Colonic mucosa (tissue), 4 donors: ENCODE results near the gene SLITRK2. TPM values are rescaled to one million over a fixed set of nuclear protein-coding genes. Genes with fewer than 3 reads are reported as not detected.

Experiments
- DNase-seq: peaks from one replicate; pipeline ENCODE4 v3.0.0-alpha.2; 2020
- H3K27ac ChIP-seq: fragments of 200-600 bp; one replicate; pipeline ENCODE4 v1.8.0; 2021
- H3K27me3 ChIP-seq: fragments of 200-600 bp; one replicate; pipeline ENCODE4 v1.8.0; 2021
- H3K36me3 ChIP-seq: fragments of 200-600 bp; one replicate; pipeline ENCODE4 v1.8.0; 2021
- H3K4me1 ChIP-seq: fragments of 200-600 bp; one replicate; pipeline ENCODE4 v1.8.0; 2021; ENCODE audit warnings: mild to moderate bottlenecking
- H3K4me3 ChIP-seq: fragments of 200-600 bp; one replicate; pipeline ENCODE4 v1.8.0; 2021
- H3K9ac ChIP-seq, 2 donors: one replicate each; pipeline ENCODE4 v1.7.0; 2013; ENCODE audit warnings: control low read depth in 2 of 2, low read depth in 2 of 2, low read length in 2 of 2
- H3K9me3 ChIP-seq: fragments of 200-600 bp; one replicate; pipeline ENCODE4 v1.8.0; 2021
- CTCF ChIP-seq: fragments of 200-600 bp; IDR thresholded peaks from one replicate; pipeline ENCODE4 v1.8.0; 2022; ENCODE audit warnings: antibody characterized with exemption, mild to moderate bottlenecking
- intact Hi-C: fragments of 100-400 bp; cut with DNase I; formaldehyde crosslinking; loops from one replicate; pipeline ENCODE4 v1.14.1; 2022
- total RNA-seq, 2 donors: library from RNA; stranded (reverse); fragmentation: NEBNext Ultra II Directional in 1 of 2; extraction: Animal tissue kit (Norgen Biotek cat#: 25700) in 1 of 2; gene quantifications; one replicate each; pipeline ENCODE4 v1.2.1, GENCODE V29; 2021
- donor health status: healthy.
- donor health status: DM: no; HTN: no; CAD: no.
- donor health status: DM: no; HTN: no; CAD: no.

The SLITRK2 gene
- total RNA-seq, 2 donors from 2014 or later = 0.02 to 0.11 TPM

- no peak for TF ChIP-seq CTCF
- no peak overlapping the region for H3K9ac ChIP-seq
- H3K27ac ChIP-seq = no peak overlapping the region
- H3K9me3 ChIP-seq = no peaks in the 10 kb centered on the region
- no peaks in the 10 kb centered on the region for H3K36me3 ChIP-seq
- H3K4me1 ChIP-seq = no peaks in the 10 kb centered on the region
- no peak overlapping the region for H3K4me3 ChIP-seq
- DNase-seq = no peak
- no peaks in the 10 kb centered on the region for H3K27me3 ChIP-seq
- intact Hi-C loops = no loop called here
Measured at GRCh38 chrX:145843146-145843904, 25.7 kb downstream of the SLITRK2 start.

GRCh38 chrX:145844886-145845285 lies 27.3 kb downstream of the SLITRK2 start:
- H3K36me3 ChIP-seq = no peaks in the 10 kb centered on the region
- H3K9me3 ChIP-seq = no peaks in the 10 kb centered on the region
- TF ChIP-seq CTCF = no peak
- no peak overlapping the region for H3K9ac ChIP-seq
- H3K27ac ChIP-seq = no peak overlapping the region
- no peak for DNase-seq
- intact Hi-C loops = no loop called here
- no peaks in the 10 kb centered on the region for H3K27me3 ChIP-seq
- H3K4me3 ChIP-seq = no peak overlapping the region
- no peaks in the 10 kb centered on the region for H3K4me1 ChIP-seq

- H3K27ac ChIP-seq = no peak overlapping the region
- intact Hi-C loops = no loop called here
- DNase-seq = no peak
- H3K9me3 ChIP-seq = no peaks in the 10 kb centered on the region
- no peaks in the 10 kb centered on the region for H3K36me3 ChIP-seq
- H3K4me1 ChIP-seq = no peaks in the 10 kb centered on the region
- TF ChIP-seq CTCF = no peak
- no peak overlapping the region for H3K4me3 ChIP-seq
- H3K27me3 ChIP-seq = no peaks in the 10 kb centered on the region
- H3K9ac ChIP-seq = no peak overlapping the region
Measured at GRCh38 chrX:145848448-145848847, 30.8 kb downstream of the SLITRK2 start.

- H3K4me3 ChIP-seq = no peak overlapping the region
- intact Hi-C loops = no loop called here
- no peaks in the 10 kb centered on the region for H3K27me3 ChIP-seq
- H3K4me1 ChIP-seq = no peaks in the 10 kb centered on the region
- DNase-seq = no peak
- TF ChIP-seq CTCF = no peak
- no peak overlapping the region for H3K27ac ChIP-seq
- H3K9ac ChIP-seq = no peak overlapping the region
- H3K9me3 ChIP-seq = no peaks in the 10 kb centered on the region
- H3K36me3 ChIP-seq = no peaks in the 10 kb centered on the region
Measured at GRCh38 chrX:145848857-145849256, 31.2 kb downstream of the SLITRK2 start.

- H3K4me3 ChIP-seq = no peak overlapping the region
- intact Hi-C loops = no loop called here
- DNase-seq = no peak
- H3K4me1 ChIP-seq = no peaks in the 10 kb centered on the region
- no peak overlapping the region for H3K9ac ChIP-seq
- no peak for TF ChIP-seq CTCF
- no peaks in the 10 kb centered on the region for H3K27me3 ChIP-seq
- no peaks in the 10 kb centered on the region for H3K36me3 ChIP-seq
- H3K9me3 ChIP-seq = no peaks in the 10 kb centered on the region
- no peak overlapping the region for H3K27ac ChIP-seq
Measured at GRCh38 chrX:145853181-145853580, 35.6 kb downstream of the SLITRK2 start.
